ENCODE measurements around the gene PACSIN3. TPM values are rescaled to one million over a fixed set of nuclear protein-coding genes. Genes with fewer than 3 reads are reported as not detected.

The PACSIN3 gene
- total and polyA plus RNA-seq, 2 of the 13 experiments (the other 11 are each of a cell fraction or from before 2014, with no cell fraction given): 47.9 to 93.3 TPM

DNA sequence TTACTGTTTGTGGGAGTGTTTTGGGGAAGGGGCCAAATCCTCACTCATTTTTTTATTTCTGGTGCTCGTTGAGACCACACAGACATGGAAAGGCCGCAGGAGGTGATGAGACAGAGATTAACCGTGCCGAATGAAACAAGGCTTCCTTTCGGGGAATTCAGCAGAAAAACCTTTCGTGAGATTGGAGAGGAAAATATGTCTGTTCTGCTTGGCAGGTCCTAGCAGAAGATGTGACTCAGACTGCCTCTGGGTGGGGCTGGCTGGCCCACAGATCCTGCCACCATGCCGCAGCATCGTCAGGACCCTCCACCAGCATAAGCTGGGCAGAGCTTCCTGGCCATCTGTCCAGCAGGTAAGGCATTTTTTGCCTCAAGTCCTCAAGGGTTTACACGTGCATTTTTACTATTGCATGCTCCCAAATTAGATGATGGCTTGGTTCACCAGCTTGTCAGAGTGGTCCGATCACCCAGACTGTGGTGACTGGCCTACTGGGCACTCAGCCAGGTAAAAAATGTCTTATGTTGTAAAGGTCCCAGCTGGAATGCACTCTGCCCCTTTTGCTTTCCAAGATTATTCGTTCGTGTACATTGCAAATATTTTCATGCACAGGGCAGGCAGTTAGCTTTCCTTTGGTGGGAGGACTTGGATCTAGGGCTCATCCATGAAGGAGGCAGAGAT, 30.0 kb upstream of the PACSIN3 start (continued):
- TF ChIP-seq ZNF326 (CRISPR knock-in tag; IDR thresholded peaks at IDR 0.05; ENCODE audit: borderline replicate concordance): no peak
- no peak; the same call in 1 of the 2 replicates for TF ChIP-seq NFE2 (CRISPR knock-in tag; IDR thresholded peaks at IDR 0.05)
- no peak for TF ChIP-seq RBM22 (optimal IDR thresholded peaks at IDR 0.05; ENCODE audit: low read length)
- no peak for TF ChIP-seq ZNF776 (CRISPR knock-in tag; IDR thresholded peaks at IDR 0.05)
- TF ChIP-seq ZNF34 (CRISPR knock-in tag; IDR thresholded peaks at IDR 0.05; ENCODE audit: borderline replicate concordance): no peak
- TF ChIP-seq MATR3 (CRISPR knock-in tag; IDR thresholded peaks at IDR 0.05): no peak
- no peak for TF ChIP-seq ZFP90 (CRISPR knock-in tag; IDR thresholded peaks at IDR 0.05; ENCODE audit: borderline replicate concordance)
- no peak for TF ChIP-seq ZNF841 (CRISPR knock-in tag; IDR thresholded peaks at IDR 0.05; ENCODE audit: borderline replicate concordance)
- no peak for TF ChIP-seq ZNF382 (CRISPR knock-in tag; IDR thresholded peaks at IDR 0.05; ENCODE audit: borderline replicate concordance)
- no peak for TF ChIP-seq SMAD1 (CRISPR knock-in tag; IDR thresholded peaks at IDR 0.05; ENCODE audit: borderline replicate concordance, low read depth)
- no peak for TF ChIP-seq TBP (CRISPR knock-in tag; IDR thresholded peaks at IDR 0.05)
- TF ChIP-seq, protein P1, sequence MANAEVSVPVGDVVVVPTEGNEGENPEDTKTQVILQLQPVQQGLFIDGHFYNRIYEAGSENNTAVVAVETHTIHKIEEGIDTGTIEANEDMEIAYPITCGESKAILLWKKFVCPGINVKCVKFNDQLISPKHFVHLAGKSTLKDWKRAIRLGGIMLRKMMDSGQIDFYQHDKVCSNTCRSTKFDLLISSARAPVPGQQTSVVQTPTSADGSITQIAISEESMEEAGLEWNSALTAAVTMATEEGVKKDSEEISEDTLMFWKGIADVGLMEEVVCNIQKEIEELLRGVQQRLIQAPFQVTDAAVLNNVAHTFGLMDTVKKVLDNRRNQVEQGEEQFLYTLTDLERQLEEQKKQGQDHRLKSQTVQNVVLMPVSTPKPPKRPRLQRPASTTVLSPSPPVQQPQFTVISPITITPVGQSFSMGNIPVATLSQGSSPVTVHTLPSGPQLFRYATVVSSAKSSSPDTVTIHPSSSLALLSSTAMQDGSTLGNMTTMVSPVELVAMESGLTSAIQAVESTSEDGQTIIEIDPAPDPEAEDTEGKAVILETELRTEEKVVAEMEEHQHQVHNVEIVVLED (CRISPR knock-in tag; IDR thresholded peaks at IDR 0.05; ENCODE audit: borderline replicate concordance): no peak
- TF ChIP-seq PAF1 (CRISPR knock-in tag; IDR thresholded peaks at IDR 0.05): no peak
- no peak for TF ChIP-seq SIX1 (CRISPR knock-in tag; IDR thresholded peaks at IDR 0.05; ENCODE audit: borderline replicate concordance)
- TF ChIP-seq ZIK1 (CRISPR knock-in tag; IDR thresholded peaks at IDR 0.05; ENCODE audit: borderline replicate concordance, low read depth): no peak
- TF ChIP-seq SRY (CRISPR knock-in tag; IDR thresholded peaks at IDR 0.05): no peak
- no peak for TF ChIP-seq ZNF569 (CRISPR knock-in tag; IDR thresholded peaks at IDR 0.05; ENCODE audit: borderline replicate concordance)
- TF ChIP-seq HNF4G (IDR thresholded peaks at IDR 0.05; ENCODE audit: borderline replicate concordance, low read depth, low read length): no peak
- 0 out of 2 replicates have a peak, but pooled peaks have one; percentile 48 for TF ChIP-seq HNF4G (CRISPR knock-in tag; IDR thresholded peaks at IDR 0.05; ENCODE audit: borderline replicate concordance, low read depth)
- TF ChIP-seq, protein P2, sequence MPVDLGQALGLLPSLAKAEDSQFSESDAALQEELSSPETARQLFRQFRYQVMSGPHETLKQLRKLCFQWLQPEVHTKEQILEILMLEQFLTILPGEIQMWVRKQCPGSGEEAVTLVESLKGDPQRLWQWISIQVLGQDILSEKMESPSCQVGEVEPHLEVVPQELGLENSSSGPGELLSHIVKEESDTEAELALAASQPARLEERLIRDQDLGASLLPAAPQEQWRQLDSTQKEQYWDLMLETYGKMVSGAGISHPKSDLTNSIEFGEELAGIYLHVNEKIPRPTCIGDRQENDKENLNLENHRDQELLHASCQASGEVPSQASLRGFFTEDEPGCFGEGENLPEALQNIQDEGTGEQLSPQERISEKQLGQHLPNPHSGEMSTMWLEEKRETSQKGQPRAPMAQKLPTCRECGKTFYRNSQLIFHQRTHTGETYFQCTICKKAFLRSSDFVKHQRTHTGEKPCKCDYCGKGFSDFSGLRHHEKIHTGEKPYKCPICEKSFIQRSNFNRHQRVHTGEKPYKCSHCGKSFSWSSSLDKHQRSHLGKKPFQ (CRISPR knock-in tag; IDR thresholded peaks at IDR 0.05; ENCODE audit: insufficient replicate concordance): no peak
- TF ChIP-seq TCF12 (IDR thresholded peaks at IDR 0.05): no peak
- no peak for TF ChIP-seq TCF12 (CRISPR knock-in tag; IDR thresholded peaks at IDR 0.05)
- TF ChIP-seq YEATS4 (CRISPR knock-in tag; IDR thresholded peaks at IDR 0.05; ENCODE audit: borderline replicate concordance): no peak
- no peak for TF ChIP-seq ZNF720 (CRISPR knock-in tag; IDR thresholded peaks at IDR 0.05)
- no peak for TF ChIP-seq ZNF577 (CRISPR knock-in tag; IDR thresholded peaks at IDR 0.05; ENCODE audit: borderline replicate concordance, low read depth)
- TF ChIP-seq HDAC6 (IDR thresholded peaks at IDR 0.05; ENCODE audit: low read depth, low read length): no peak
- TF ChIP-seq ZNF737 (CRISPR knock-in tag; IDR thresholded peaks at IDR 0.05; ENCODE audit: borderline replicate concordance): no peak
- TF ChIP-seq, protein P3, sequence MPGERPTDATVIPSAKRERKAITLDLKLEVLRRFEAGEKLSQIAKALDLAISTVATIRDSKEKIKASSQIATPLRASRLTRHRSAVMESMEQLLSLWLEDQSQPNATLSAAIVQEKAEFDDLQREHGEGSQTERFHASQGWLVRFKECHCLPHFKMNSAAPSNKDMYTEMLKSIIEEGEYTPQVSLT (CRISPR knock-in tag; IDR thresholded peaks at IDR 0.05; ENCODE audit: borderline replicate concordance, low read depth): no peak
- no peak for TF ChIP-seq TOPORS (CRISPR knock-in tag; IDR thresholded peaks at IDR 0.05)
